ENCODE data around the gene LMNB1.
"Not testable (repeated sequence)": the region's sequence is repeated elsewhere in the genome, so short reads cannot be mapped to it uniquely, and the experiment has no call there.

LMNB1 gene

GRCh38 chr5:126732716-126733115, 44.2 kb upstream of the LMNB1 start:
- POLR2A ChIA-PET: interaction anchor here (0.7 kb wide), 1 partner anchor 44 kb away, joined by 7 read pairs; no protein-coding TSS in a partner anchor
- H3K27ac ChIP-seq (ENCODE audit: extremely low read depth, low read depth, low read length): no peak overlapping the region
- no peak overlapping the region for H3K4me3 ChIP-seq (ENCODE audit: low read depth, low read length)
- H3K36me3 ChIP-seq (ENCODE audit: control insufficient read depth in 2 of 2, insufficient read depth in 1 of 2, low read length in 2 of 2): no peaks in the 10 kb centered on the region
- no peaks in the 10 kb centered on the region for H3K9me3 ChIP-seq (ENCODE audit: control insufficient read depth, insufficient read depth, low read depth, low read length)
- TF ChIP-seq, protein P1, sequence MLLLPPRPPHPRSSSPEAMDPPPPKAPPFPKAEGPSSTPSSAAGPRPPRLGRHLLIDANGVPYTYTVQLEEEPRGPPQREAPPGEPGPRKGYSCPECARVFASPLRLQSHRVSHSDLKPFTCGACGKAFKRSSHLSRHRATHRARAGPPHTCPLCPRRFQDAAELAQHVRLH (tag by site-specific recombination; IDR thresholded peaks at IDR 0.05): no peak
- 0 out of 2 replicates have a peak, but pooled peaks have one; percentile 36 for TF ChIP-seq ZNF677 (tag by site-specific recombination; IDR thresholded peaks at IDR 0.05)
- no peak for TF ChIP-seq AEBP2 (tag by site-specific recombination; IDR thresholded peaks at IDR 0.05; ENCODE audit: borderline replicate concordance)
- TF ChIP-seq BCL11A (tag by site-specific recombination; IDR thresholded peaks at IDR 0.05; ENCODE audit: low read depth): no peak
- CTCF ChIA-PET: no interaction called here
- no peaks in the 10 kb centered on the region for H3K4me1 ChIP-seq (ENCODE audit: control insufficient read depth, insufficient read depth, low read length)

DNA sequence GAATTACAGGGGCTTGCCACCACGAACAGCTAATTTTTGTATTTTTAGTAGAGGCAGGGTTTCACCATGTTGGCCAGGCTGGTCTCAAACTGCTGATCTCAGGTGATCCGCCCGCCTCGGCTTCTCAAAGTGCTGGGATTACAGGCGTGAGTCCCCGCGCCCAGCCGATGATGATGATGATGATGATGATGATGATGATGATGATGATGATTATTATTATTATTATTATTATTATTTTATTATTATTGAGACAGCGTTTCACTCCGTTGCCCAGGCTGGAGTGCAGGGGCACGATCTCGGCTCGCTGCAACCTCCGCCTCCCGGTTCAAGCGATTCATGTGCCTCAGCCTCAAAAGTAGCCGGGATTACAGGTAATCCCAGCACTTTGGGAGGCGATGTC, 42.4 kb upstream of the LMNB1 start:
- H3K36me3 ChIP-seq (ENCODE audit: control insufficient read depth in 2 of 2, insufficient read depth in 1 of 2, low read length in 2 of 2); H3K9me3 ChIP-seq (ENCODE audit: control insufficient read depth, insufficient read depth, low read depth, low read length); H3K4me1 ChIP-seq (ENCODE audit: control insufficient read depth, insufficient read depth, low read length); CTCF ChIA-PET; H3K27ac ChIP-seq (ENCODE audit: extremely low read depth, low read depth, low read length); POLR2A ChIA-PET; H3K4me3 ChIP-seq (ENCODE audit: low read depth, low read length): not testable (repeated sequence)
- TF ChIP-seq, protein P2, sequence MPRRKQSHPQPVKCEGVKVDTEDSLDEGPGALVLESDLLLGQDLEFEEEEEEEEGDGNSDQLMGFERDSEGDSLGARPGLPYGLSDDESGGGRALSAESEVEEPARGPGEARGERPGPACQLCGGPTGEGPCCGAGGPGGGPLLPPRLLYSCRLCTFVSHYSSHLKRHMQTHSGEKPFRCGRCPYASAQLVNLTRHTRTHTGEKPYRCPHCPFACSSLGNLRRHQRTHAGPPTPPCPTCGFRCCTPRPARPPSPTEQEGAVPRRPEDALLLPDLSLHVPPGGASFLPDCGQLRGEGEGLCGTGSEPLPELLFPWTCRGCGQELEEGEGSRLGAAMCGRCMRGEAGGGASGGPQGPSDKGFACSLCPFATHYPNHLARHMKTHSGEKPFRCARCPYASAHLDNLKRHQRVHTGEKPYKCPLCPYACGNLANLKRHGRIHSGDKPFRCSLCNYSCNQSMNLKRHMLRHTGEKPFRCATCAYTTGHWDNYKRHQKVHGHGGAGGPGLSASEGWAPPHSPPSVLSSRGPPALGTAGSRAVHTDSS (tag by site-specific recombination; IDR thresholded peaks at IDR 0.05): peak; percentile 94

GRCh38 chr5:126736141-126736540, 40.8 kb upstream of the LMNB1 start:
- Histone ChIP-seq H3K9me3 (ENCODE audit: control insufficient read depth, insufficient read depth, low read depth, low read length) (no peaks in the 10 kb centered on the region), H3K4me3 (ENCODE audit: low read depth, low read length) (no peak overlapping the region), H3K36me3 (ENCODE audit: control insufficient read depth in 2 of 2, insufficient read depth in 1 of 2, low read length in 2 of 2) (no peaks in the 10 kb centered on the region), H3K4me1 (ENCODE audit: control insufficient read depth, insufficient read depth, low read length) (no peaks in the 10 kb centered on the region), H3K27ac (ENCODE audit: extremely low read depth, low read depth, low read length) (no peak overlapping the region)
- POLR2A ChIA-PET: interaction anchor here (0.6 to 2.4 kb wide), 2 partner anchors 29 to 41 kb away, joined by 3 to 25 read pairs; partner anchors contain the start of gene LMNB1
- CTCF ChIA-PET: interaction anchor here (0.7 to 1.0 kb wide), 2 partner anchors 21 to 45 kb away, joined by 3 read pairs; no protein-coding TSS in a partner anchor
- TF ChIP-seq, protein P3, sequence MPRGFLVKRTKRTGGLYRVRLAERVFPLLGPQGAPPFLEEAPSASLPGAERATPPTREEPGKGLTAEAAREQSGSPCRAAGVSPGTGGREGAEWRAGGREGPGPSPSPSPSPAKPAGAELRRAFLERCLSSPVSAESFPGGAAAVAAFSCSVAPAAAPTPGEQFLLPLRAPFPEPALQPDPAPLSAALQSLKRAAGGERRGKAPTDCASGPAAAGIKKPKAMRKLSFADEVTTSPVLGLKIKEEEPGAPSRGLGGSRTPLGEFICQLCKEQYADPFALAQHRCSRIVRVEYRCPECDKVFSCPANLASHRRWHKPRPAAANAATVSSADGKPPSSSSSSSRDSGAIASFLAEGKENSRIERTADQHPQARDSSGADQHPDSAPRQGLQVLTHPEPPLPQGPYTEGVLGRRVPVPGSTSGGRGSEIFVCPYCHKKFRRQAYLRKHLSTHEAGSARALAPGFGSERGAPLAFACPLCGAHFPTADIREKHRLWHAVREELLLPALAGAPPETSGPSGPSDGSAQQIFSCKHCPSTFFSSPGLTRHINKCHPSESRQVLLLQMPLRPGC (tag by site-specific recombination; IDR thresholded peaks at IDR 0.05): no peak
- TF ChIP-seq ZNF394 (tag by site-specific recombination; IDR thresholded peaks at IDR 0.05; ENCODE audit: borderline replicate concordance): no peak
- TF ChIP-seq, protein P4, sequence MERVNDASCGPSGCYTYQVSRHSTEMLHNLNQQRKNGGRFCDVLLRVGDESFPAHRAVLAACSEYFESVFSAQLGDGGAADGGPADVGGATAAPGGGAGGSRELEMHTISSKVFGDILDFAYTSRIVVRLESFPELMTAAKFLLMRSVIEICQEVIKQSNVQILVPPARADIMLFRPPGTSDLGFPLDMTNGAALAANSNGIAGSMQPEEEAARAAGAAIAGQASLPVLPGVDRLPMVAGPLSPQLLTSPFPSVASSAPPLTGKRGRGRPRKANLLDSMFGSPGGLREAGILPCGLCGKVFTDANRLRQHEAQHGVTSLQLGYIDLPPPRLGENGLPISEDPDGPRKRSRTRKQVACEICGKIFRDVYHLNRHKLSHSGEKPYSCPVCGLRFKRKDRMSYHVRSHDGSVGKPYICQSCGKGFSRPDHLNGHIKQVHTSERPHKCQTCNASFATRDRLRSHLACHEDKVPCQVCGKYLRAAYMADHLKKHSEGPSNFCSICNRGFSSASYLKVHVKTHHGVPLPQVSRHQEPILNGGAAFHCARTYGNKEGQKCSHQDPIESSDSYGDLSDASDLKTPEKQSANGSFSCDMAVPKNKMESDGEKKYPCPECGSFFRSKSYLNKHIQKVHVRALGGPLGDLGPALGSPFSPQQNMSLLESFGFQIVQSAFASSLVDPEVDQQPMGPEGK (tag by site-specific recombination; IDR thresholded peaks at IDR 0.05): no peak
- TF ChIP-seq ZEB2 (tag by site-specific recombination; IDR thresholded peaks at IDR 0.05): no peak
- TF ChIP-seq ZNF404 (tag by site-specific recombination; IDR thresholded peaks at IDR 0.05): no peak
- TF ChIP-seq ZNF610 (tag by site-specific recombination; IDR thresholded peaks at IDR 0.05; ENCODE audit: borderline replicate concordance): no peak
- TF ChIP-seq ZNF76 (tag by site-specific recombination; IDR thresholded peaks at IDR 0.05; ENCODE audit: borderline replicate concordance, low read depth): no peak
- TF ChIP-seq ZNF510 (tag by site-specific recombination; IDR thresholded peaks at IDR 0.05; ENCODE audit: insufficient replicate concordance): no peak
- no peak for TF ChIP-seq ZNF341 (tag by site-specific recombination; IDR thresholded peaks at IDR 0.05; ENCODE audit: low read depth)
- TF ChIP-seq, protein P5, sequence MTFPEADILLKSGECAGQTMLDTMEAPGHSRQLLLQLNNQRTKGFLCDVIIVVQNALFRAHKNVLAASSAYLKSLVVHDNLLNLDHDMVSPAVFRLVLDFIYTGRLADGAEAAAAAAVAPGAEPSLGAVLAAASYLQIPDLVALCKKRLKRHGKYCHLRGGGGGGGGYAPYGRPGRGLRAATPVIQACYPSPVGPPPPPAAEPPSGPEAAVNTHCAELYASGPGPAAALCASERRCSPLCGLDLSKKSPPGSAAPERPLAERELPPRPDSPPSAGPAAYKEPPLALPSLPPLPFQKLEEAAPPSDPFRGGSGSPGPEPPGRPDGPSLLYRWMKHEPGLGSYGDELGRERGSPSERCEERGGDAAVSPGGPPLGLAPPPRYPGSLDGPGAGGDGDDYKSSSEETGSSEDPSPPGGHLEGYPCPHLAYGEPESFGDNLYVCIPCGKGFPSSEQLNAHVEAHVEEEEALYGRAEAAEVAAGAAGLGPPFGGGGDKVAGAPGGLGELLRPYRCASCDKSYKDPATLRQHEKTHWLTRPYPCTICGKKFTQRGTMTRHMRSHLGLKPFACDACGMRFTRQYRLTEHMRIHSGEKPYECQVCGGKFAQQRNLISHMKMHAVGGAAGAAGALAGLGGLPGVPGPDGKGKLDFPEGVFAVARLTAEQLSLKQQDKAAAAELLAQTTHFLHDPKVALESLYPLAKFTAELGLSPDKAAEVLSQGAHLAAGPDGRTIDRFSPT (tag by site-specific recombination; IDR thresholded peaks at IDR 0.05): no peak
- TF ChIP-seq ZFP37 (tag by site-specific recombination; IDR thresholded peaks at IDR 0.05): no peak
- no peak for TF ChIP-seq ZSCAN5A (tag by site-specific recombination; IDR thresholded peaks at IDR 0.05)
- TF ChIP-seq YY2 (tag by site-specific recombination; IDR thresholded peaks at IDR 0.05): no peak
- no peak for TF ChIP-seq MYNN (tag by site-specific recombination; IDR thresholded peaks at IDR 0.05; ENCODE audit: borderline replicate concordance)
- no peak for TF ChIP-seq FEZF1 (tag by site-specific recombination; IDR thresholded peaks at IDR 0.05)
